HepG2 (cell line): ENCODE results near the gene WDR6. TPM values are rescaled to one million over a fixed set of nuclear protein-coding genes. Genes with fewer than 3 reads are reported as not detected.

Source experiments
- ATM ChIP-seq: fragments of 450-650 bp; IDR thresholded peaks from 2 replicates; pipeline ENCODE4 v1.7.1; 2017; ENCODE audit warnings: mild to moderate bottlenecking, borderline replicate concordance
- FOSL1 ChIP-seq: sonication (generic); formaldehyde crosslinking; IDR thresholded peaks from 2 replicates; pipeline ENCODE4 v1.9.0; 2021; ENCODE audit warnings: missing genetic modification reagents, borderline replicate concordance
- ISX ChIP-seq: sonication (generic); formaldehyde crosslinking; conservative IDR thresholded peaks from 2 replicates; pipeline ENCODE4 v1.5.0; 2020; ENCODE audit warnings: missing genetic modification reagents
- MAFG ChIP-seq: sonication (generic); formaldehyde crosslinking; IDR thresholded peaks from 2 replicates; pipeline ENCODE4 v1.5.1; 2020; ENCODE audit warnings: mild to moderate bottlenecking, missing genetic modification reagents
- PAWR ChIP-seq: sonication (generic); formaldehyde crosslinking; IDR thresholded peaks from 2 replicates; pipeline ENCODE4 v1.4.0; 2020; ENCODE audit warnings: missing genetic modification reagents, mild to moderate bottlenecking, borderline replicate concordance
- SRSF1 ChIP-seq: fragments of 200-400 bp; formaldehyde crosslinking; optimal IDR thresholded peaks from 2 replicates; pipeline ENCODE3; 2017; ENCODE audit warnings: mild to moderate bottlenecking, low read depth, low read length, moderate library complexity
- XBP1 ChIP-seq: sonication (generic); formaldehyde crosslinking; IDR thresholded peaks from 2 replicates; pipeline ENCODE4 v1.5.0; 2020; ENCODE audit warnings: missing genetic modification reagents
- ZBTB1 ChIP-seq: sonication (generic); formaldehyde crosslinking; IDR thresholded peaks from 2 replicates; pipeline ENCODE4 v1.4.0; 2020; ENCODE audit warnings: missing genetic modification reagents, borderline replicate concordance
- ZBTB42 ChIP-seq: sonication (generic); formaldehyde crosslinking; IDR thresholded peaks from 2 replicates; pipeline ENCODE4 v1.5.0; 2020; ENCODE audit warnings: mild to moderate bottlenecking, missing genetic modification reagents
- ZNF333 ChIP-seq: sonication (generic); formaldehyde crosslinking; IDR thresholded peaks from 2 replicates; pipeline ENCODE4 v1.4.0; 2020; ENCODE audit warnings: mild to moderate bottlenecking, missing genetic modification reagents, borderline replicate concordance
- ZNF432 ChIP-seq: sonication (generic); formaldehyde crosslinking; IDR thresholded peaks from 2 replicates; pipeline ENCODE4 v1.5.0; 2020; ENCODE audit warnings: missing genetic modification reagents, mild to moderate bottlenecking, borderline replicate concordance
- ZNF543 ChIP-seq: sonication (generic); formaldehyde crosslinking; IDR thresholded peaks from 2 replicates; pipeline ENCODE4 v1.4.0; 2020; ENCODE audit warnings: mild to moderate bottlenecking, missing genetic modification reagents
- polyA plus RNA-seq, 8 experiments: library from polyadenylated mRNA; depleted of rRNA in 3 of 8; stranded (reverse) in 7 of 8; unstranded in 1 of 8; fragments of >200 nt; fragmentation: Illumina TruSeq in 4 of 8; extraction: Trizol in 4 of 8; gene quantifications; 2 replicates each; pipeline versions ENCODE4 v1.2.1 to v1.2.3, GENCODE V29; 2011 to 2016; ENCODE audit warnings: low read depth in 4 of 8, missing spikeins in 1 of 8, mixed read lengths in 1 of 8; ENCODE audit not compliant: insufficient read depth in 1 of 8
- total RNA-seq, 5 experiments: library from RNA; depleted of rRNA; stranded (reverse); fragments of >200 nt; fragmentation: Illumina TruSeq; extraction: Trizol; gene quantifications; 2 replicates each; pipeline ENCODE4 v1.2.3, GENCODE V29; 2016; ENCODE audit warnings: low read depth in 1 of 5
- TF ChIP-seq, protein P1 (sequence below), 2 experiments: sonication (generic) in 1 of 2; formaldehyde crosslinking in 1 of 2; IDR thresholded peaks; 2 replicates each; pipeline versions ENCODE4 v1.6.1 to v1.9.0; 2014 to 2022; ENCODE audit warnings: antibody characterized with exemption in 1 of 2, borderline replicate concordance in 1 of 2, inconsistent platforms in 1 of 2, low read depth in 1 of 2, missing genetic modification reagents in 1 of 2
- TF ChIP-seq, protein P2 (sequence below): sonication (generic); formaldehyde crosslinking; conservative IDR thresholded peaks from 2 replicates; pipeline ENCODE4 v1.8.0; 2022; ENCODE audit warnings: low read depth, missing genetic modification reagents
- TF ChIP-seq, protein P3 (sequence below): sonication (generic); formaldehyde crosslinking; IDR thresholded peaks from 2 replicates; pipeline ENCODE4 v1.4.0; 2020; ENCODE audit warnings: missing genetic modification reagents
- TF ChIP-seq, protein P4 (sequence below): IDR thresholded peaks from 2 replicates; pipeline ENCODE4 v1.6.1; 2018; ENCODE audit warnings: missing genetic modification reagents

Gene WDR6
- total and polyA plus RNA-seq, 2 of the 13 experiments (the other 11 are each of a cell fraction or from before 2014, with no cell fraction given), result 73.4 to 139 TPM

DNA sequence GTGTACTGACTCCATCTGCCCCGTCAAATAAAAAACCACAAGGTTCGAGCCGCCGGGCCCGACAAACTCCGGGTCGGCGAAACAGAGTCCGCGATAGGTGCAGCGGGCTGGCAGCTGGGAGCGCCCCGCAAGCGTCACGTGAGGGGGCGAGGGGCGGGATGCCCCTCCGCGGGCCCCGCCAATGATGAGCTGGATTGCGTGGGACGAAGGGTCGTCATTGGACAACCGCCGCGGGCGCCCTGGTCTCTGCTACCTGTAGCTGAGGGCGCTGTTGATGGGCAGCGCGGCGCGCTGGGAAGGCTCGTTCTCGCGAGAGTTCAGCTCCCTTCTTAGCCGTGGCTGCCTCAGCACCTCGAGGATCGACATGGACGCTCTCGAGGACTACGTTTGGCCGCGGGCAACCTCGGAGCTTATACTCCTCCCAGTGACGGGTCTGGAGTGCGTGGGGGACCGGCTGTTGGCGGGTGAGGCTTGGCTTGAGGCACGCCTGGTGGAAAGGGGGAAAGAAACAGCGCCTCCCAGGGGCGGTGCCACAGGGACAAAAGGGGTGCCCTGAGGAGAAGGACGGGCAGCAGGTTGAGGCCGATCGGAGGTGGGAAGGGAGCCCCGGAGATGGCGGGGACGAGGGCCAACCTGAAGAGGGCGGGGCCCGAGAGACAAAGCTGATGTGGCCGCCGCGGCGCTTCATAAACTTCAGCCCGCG lies at the start of gene WDR6 (continued):
- TF ChIP-seq, protein P1, sequence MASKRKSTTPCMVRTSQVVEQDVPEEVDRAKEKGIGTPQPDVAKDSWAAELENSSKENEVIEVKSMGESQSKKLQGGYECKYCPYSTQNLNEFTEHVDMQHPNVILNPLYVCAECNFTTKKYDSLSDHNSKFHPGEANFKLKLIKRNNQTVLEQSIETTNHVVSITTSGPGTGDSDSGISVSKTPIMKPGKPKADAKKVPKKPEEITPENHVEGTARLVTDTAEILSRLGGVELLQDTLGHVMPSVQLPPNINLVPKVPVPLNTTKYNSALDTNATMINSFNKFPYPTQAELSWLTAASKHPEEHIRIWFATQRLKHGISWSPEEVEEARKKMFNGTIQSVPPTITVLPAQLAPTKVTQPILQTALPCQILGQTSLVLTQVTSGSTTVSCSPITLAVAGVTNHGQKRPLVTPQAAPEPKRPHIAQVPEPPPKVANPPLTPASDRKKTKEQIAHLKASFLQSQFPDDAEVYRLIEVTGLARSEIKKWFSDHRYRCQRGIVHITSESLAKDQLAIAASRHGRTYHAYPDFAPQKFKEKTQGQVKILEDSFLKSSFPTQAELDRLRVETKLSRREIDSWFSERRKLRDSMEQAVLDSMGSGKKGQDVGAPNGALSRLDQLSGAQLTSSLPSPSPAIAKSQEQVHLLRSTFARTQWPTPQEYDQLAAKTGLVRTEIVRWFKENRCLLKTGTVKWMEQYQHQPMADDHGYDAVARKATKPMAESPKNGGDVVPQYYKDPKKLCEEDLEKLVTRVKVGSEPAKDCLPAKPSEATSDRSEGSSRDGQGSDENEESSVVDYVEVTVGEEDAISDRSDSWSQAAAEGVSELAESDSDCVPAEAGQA (IDR thresholded peaks at IDR 0.05; ENCODE audit: low read depth), result peak; percentile 56; the same call in 1 of the 2 replicates
- TF ChIP-seq, protein P1 (CRISPR knock-in tag; IDR thresholded peaks at IDR 0.05; ENCODE audit: borderline replicate concordance), result no peak; the same call in 1 of the 2 replicates
- TF ChIP-seq ZNF333 (CRISPR knock-in tag) (no peak; the same call in 1 of the 2 replicates), ZNF432 (CRISPR knock-in tag) (no peak), ZBTB42 (CRISPR knock-in tag) (no peak), ISX (no peak), SRSF1 (no peak), ATM (no peak), MAFG (CRISPR knock-in tag) (no peak), FOSL1 (CRISPR knock-in tag) (no peak), ZNF543 (CRISPR knock-in tag) (peak; percentile 64), XBP1 (CRISPR knock-in tag) (no peak; the same call in 1 of the 2 replicates), PAWR (no peak), ZBTB1 (CRISPR knock-in tag) (0 out of 2 replicates have a peak, but pooled peaks have one; percentile 21)
- TF ChIP-seq, protein P2, sequence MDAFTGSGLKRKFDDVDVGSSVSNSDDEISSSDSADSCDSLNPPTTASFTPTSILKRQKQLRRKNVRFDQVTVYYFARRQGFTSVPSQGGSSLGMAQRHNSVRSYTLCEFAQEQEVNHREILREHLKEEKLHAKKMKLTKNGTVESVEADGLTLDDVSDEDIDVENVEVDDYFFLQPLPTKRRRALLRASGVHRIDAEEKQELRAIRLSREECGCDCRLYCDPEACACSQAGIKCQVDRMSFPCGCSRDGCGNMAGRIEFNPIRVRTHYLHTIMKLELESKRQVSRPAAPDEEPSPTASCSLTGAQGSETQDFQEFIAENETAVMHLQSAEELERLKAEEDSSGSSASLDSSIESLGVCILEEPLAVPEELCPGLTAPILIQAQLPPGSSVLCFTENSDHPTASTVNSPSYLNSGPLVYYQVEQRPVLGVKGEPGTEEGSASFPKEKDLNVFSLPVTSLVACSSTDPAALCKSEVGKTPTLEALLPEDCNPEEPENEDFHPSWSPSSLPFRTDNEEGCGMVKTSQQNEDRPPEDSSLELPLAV, result no peak
- TF ChIP-seq, protein P3, sequence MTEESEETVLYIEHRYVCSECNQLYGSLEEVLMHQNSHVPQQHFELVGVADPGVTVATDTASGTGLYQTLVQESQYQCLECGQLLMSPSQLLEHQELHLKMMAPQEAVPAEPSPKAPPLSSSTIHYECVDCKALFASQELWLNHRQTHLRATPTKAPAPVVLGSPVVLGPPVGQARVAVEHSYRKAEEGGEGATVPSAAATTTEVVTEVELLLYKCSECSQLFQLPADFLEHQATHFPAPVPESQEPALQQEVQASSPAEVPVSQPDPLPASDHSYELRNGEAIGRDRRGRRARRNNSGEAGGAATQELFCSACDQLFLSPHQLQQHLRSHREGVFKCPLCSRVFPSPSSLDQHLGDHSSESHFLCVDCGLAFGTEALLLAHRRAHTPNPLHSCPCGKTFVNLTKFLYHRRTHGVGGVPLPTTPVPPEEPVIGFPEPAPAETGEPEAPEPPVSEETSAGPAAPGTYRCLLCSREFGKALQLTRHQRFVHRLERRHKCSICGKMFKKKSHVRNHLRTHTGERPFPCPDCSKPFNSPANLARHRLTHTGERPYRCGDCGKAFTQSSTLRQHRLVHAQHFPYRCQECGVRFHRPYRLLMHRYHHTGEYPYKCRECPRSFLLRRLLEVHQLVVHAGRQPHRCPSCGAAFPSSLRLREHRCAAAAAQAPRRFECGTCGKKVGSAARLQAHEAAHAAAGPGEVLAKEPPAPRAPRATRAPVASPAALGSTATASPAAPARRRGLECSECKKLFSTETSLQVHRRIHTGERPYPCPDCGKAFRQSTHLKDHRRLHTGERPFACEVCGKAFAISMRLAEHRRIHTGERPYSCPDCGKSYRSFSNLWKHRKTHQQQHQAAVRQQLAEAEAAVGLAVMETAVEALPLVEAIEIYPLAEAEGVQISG (CRISPR knock-in tag), result peak; percentile 59
- TF ChIP-seq, protein P4, sequence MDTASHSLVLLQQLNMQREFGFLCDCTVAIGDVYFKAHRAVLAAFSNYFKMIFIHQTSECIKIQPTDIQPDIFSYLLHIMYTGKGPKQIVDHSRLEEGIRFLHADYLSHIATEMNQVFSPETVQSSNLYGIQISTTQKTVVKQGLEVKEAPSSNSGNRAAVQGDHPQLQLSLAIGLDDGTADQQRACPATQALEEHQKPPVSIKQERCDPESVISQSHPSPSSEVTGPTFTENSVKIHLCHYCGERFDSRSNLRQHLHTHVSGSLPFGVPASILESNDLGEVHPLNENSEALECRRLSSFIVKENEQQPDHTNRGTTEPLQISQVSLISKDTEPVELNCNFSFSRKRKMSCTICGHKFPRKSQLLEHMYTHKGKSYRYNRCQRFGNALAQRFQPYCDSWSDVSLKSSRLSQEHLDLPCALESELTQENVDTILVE, result no peak
